HG03558 (cell line): ENCODE data around the gene ABCB1.

Source experiments
- ATAC-seq: cut with Tn5 transposase; IDR thresholded peaks from one replicate; pipeline ENCODE4 v1.9.1; 2021; ENCODE audit warnings: moderate number of reproducible peaks; ENCODE audit not compliant: unreplicated experiment; ENCODE audit errors: extremely low read depth

ABCB1 gene

GRCh38 chr7:87600130-87601124, at the start of gene ABCB1:
TSS of gene ABCB1 (minus strand) at chr7:87600884. CDS start at chr7:87600184, 700 bp downstream.
- ATAC-seq: no peak

GRCh38 chr7:87648316-87648715, 47.6 kb upstream of the ABCB1 start:
- no peak for ATAC-seq

- no peak for ATAC-seq
Measured at GRCh38 chr7:87645446-87645845, 44.8 kb upstream of the ABCB1 start.

- ATAC-seq: no peak
Measured at GRCh38 chr7:87635921-87636320, 35.2 kb upstream of the ABCB1 start.

- no peak for ATAC-seq
Measured at GRCh38 chr7:87628780-87629569, 28.3 kb upstream of the ABCB1 start.

- peak; percentile 10 for ATAC-seq
Measured at GRCh38 chr7:87627634-87627994, 26.9 kb upstream of the ABCB1 start.

GRCh38 chr7:87625101-87625500, 24.4 kb upstream of the ABCB1 start:
- ATAC-seq: no peak

- no peak for ATAC-seq
Measured at GRCh38 chr7:87624628-87625027, 23.9 kb upstream of the ABCB1 start.

- no peak for ATAC-seq
Measured at GRCh38 chr7:87615197-87615596, 14.5 kb upstream of the ABCB1 start.

- ATAC-seq: no peak
Measured at GRCh38 chr7:87609916-87610315, 9.2 kb upstream of the ABCB1 start.

- no peak for ATAC-seq
Measured at GRCh38 chr7:87608431-87608830, 7.7 kb upstream of the ABCB1 start.

- no peak for ATAC-seq
Measured at GRCh38 chr7:87604264-87604663, 3.6 kb upstream of the ABCB1 start.

- ATAC-seq: peak; percentile 92
Measured at GRCh38 chr7:87599336-87599735, 1.3 kb downstream of the ABCB1 start.

GRCh38 chr7:87598234-87599009, 2.3 kb downstream of the ABCB1 start:
- no peak for ATAC-seq

- no peak for ATAC-seq
Measured at GRCh38 chr7:87596696-87597095, 4.0 kb downstream of the ABCB1 start.

- no peak for ATAC-seq
Measured at GRCh38 chr7:87596136-87596535, 4.5 kb downstream of the ABCB1 start.

GRCh38 chr7:87592300-87592699, 8.4 kb downstream of the ABCB1 start:
- ATAC-seq: no peak

GRCh38 chr7:87591211-87591610, 9.5 kb downstream of the ABCB1 start:
- no peak for ATAC-seq

- ATAC-seq: no peak
Measured at GRCh38 chr7:87590578-87590977, 10.1 kb downstream of the ABCB1 start.

- no peak for ATAC-seq
Measured at GRCh38 chr7:87589631-87590030, 11.1 kb downstream of the ABCB1 start.
